GM12874 (cell line): ENCODE data around the gene EGFLAM.

Experiments used
- CTCF ChIP-seq: IDR thresholded peaks from 2 replicates; pipeline ENCODE4 v1.5.1; 2011; ENCODE audit warnings: low read depth, mild to moderate bottlenecking, control low read depth, low read length, moderate library complexity; ENCODE audit not compliant: insufficient read depth

EGFLAM gene

GRCh38 chr5:38450627-38451026 is 192.3 kb downstream of the EGFLAM start:
- TF ChIP-seq CTCF, result no peak

GRCh38 chr5:38451074-38451725 is 192.8 kb downstream of the EGFLAM start:
- TF ChIP-seq CTCF, result no peak

- no peak for TF ChIP-seq CTCF
Observed at GRCh38 chr5:38452201-38452600, 193.8 kb downstream of the EGFLAM start.

- TF ChIP-seq CTCF, result no peak
Observed at GRCh38 chr5:38453506-38453905, 195.1 kb downstream of the EGFLAM start.

GRCh38 chr5:38453921-38454320 is 195.6 kb downstream of the EGFLAM start:
- no peak for TF ChIP-seq CTCF

- TF ChIP-seq CTCF, result no peak
Observed at GRCh38 chr5:38455796-38456330, 197.5 kb downstream of the EGFLAM start.

- no peak for TF ChIP-seq CTCF
Observed at GRCh38 chr5:38456657-38457399, 198.5 kb downstream of the EGFLAM start.
